GM19467 (cell line): ENCODE measurements around the gene HOXD4.

Experiments used
- ATAC-seq: cut with Tn5 transposase; IDR thresholded peaks from one replicate; pipeline ENCODE4 v1.9.1; 2021; ENCODE audit warnings: mild to moderate bottlenecking, moderate library complexity; ENCODE audit not compliant: unreplicated experiment

HOXD4 gene

DNA sequence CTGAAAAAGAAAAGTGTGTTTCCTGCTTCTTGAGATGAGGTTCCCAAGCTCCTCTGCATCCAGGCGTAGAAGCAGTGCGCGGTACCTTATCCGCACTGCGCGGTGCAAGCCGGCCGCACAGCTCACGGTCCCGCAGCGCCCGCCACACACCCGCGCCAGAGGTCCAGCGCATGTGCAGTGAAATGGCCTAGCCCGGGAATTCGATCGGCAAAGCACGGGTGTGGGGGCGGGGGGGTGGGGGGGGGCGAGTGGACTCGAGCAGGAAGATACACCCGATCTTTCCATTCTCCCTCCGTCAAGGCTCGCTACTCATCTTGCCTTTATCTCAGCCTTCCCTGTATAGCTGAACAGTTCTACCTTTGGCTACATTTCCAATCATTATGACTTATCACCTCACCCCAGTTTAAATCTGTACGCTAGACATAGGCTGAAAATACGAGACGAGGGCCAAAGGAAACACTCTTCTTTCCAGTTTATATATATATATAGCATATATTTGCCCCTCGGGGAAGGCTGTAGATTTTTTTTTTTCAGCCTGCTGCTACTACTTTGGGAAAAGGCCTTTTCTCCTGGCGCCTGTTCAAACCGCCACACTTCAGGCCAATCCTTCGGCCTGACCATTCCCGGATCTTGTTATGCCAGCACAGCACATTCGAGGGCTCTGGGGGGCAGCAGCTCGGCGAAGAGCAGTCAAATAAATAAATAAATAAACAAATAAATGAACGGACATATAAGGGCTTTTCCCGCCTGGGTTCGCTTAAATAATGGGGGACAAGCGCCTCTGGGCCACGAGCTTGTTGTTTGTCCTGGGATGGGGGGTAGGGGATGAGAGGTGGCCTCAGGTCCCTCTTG, 11.5 kb upstream of the HOXD4 start:
- no peak for ATAC-seq

GRCh38 chr2:176140513-176141317, 10.6 kb upstream of the HOXD4 start:
- peak; percentile 85 for ATAC-seq

- ATAC-seq = no peak
Measured at GRCh38 chr2:176142281-176142680, 9.1 kb upstream of the HOXD4 start.

DNA sequence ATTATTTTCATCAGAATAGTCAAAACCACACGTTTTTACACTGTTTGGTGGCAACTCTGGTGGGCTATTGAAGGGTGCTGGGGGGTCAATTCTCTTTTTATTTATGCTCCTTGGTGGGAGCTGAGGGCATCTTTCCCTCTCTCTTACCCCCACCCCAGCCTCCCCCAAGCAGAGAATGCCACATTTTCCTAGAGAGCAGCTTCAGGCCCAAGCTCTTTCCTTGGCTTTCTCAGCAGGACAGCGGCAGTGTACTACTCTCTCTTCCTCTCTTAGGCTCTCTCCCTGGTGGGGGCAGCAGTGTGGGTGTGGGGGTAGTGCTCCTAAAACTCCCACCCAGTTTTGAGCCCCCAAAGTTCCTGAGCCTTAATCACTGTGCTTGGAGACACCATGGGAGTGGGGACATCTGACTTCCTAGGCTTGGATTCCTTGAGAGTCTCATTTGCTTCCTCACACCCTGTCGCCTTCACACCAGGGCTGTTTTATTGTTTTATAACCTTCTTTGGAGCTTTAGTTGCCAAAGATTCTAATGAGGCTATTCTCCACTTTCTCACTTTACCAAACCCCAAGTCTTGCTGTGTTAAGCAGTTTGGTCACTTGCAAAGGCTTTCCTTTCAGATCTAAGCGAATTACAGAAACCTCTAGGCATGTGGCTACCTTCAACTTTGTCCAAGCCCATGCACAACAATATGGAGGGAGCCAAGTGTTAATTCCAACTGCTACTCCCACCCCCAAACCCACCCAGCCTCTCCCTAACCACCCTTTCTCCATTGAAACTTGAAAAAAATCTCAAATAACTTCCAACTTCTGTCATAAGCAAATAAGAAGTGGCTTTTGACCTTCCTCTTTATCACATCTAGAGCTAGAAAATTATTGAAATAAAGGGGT, 6.0 kb upstream of the HOXD4 start:
- no peak for ATAC-seq

DNA sequence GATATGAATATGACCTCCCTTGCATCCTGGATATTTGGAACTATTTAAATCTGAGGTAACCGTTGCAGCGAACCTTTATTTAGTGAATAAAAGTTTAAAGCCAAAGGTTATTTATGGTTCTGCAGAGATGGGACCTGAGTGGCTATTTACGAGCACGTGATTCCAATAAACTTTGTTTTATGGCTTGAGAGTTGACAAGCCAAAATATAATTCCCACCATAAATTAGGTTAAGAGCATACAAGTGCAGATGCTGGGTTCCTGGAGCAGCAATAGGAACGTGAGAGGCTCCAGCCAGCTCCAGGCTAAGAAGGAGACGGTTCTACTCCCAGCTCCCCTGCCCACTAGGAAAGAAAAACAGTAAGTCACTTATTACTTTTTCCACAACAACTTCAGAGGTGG, 5.2 kb upstream of the HOXD4 start:
- no peak for ATAC-seq

DNA sequence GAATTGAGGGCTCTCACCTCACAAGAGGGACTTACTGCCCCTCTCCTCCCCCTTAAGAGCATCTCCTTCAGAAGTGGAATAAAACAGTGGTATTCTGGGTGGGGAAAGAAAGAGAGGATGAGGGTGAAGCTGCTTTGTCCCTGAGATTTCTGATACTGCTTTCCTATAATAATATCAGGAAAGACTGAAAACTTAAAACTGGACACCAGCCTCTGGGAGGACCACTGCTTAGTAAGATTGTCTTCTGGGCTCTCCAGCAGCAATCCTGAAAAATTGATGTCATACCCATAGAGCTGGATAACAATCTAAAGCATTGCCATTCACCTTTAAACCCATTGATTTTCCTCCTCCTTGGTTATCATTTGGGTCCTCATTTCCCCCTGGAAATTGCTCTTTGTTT, 4.7 kb upstream of the HOXD4 start:
- ATAC-seq = no peak

DNA sequence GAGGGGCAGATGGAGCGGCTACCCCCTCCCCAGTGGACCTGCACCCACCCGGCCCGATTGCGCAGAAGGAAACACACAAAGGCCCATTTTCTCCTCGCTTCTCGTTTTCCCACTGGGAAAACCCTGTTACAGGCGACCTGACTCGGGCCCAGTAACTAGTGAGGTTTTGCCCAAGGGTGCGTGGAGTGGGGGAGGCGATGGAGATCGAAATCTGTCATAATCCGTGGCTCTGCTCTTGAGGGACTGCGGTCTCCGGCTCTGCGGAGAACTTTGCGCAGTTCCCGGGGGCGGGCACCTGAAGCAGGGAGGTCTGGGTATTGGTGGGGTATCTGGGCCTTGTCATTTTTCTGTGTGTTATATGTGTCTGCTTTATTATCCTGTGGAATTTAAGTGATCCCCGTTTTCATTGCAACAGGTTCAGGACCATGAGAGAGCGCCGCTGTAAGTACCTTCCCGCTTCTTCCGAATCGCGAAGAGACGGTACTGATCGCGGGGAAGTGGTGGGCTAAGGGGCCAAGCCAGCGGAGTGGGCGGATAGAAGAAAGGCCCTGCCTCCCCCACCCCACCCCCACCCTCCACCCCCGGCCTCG, 4.0 kb upstream of the HOXD4 start:
- no peak for ATAC-seq

- no peak for ATAC-seq
Measured at GRCh38 chr2:176147800-176148496, 3.4 kb upstream of the HOXD4 start.

DNA sequence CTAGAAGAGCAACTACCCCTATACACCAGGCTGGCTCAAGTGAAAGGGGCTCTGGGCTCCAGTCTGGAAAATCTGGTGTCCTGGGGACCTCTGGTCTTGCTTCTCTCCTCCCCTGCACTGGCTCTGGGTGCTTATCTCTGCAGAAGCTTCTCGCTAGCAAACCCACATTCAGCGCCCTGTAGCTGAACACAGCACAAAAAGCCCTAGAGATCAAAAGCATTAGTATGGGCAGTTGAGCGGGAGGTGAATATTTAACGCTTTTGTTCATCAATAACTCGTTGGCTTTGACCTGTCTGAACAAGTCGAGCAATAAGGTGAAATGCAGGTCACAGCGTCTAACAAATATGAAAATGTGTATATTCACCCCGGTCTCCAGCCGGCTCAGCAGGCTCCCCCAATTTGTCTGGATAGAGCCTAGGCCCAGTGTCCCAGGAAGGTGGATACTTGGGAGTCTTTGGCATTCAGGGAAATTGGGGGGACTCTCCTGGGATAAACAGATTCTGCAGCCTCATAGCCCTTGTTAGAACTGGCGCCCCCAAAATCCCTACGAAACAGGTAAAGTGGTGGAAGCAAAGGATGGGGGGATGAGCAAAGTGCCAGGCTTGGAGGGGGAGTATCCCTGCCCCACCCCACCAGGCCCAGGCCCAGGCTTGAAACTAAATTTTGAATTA, 2.5 kb upstream of the HOXD4 start:
- ATAC-seq = no peak

GRCh38 chr2:176149481-176149938, 1.8 kb upstream of the HOXD4 start:
- no peak for ATAC-seq

DNA sequence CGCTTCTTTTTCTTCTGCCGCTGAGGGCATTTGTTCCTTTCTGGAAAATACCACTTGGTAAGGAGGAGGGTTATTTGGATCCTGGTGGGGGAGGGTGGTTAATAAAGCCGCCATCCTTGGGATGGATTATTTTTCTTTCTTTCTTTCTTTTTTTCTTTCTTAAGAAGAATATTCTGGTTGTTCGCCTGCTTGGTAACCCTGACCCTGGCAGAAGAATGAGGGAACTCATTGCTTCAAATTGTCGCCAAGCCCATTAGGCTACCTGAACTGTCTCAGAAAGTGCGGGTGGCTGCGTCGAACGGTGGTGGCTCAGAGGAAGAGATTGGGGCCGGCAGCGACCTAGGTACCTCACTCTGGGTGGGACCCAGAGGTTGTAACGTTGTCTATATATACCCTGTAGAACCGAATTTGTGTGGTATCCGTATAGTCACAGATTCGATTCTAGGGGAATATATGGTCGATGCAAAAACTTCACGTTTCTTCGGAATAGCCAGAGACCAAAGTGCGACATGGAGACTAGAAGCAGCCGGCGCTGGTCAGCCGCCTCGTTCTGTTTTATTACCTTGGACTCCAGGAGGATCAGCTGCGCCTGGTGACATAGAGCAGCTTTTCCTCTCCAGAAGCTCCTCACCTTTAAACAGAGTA, 1.3 kb upstream of the HOXD4 start:
- ATAC-seq = no peak

GRCh38 chr2:176150584-176151441, 537 bp upstream of the HOXD4 start:
- no peak for ATAC-seq

DNA sequence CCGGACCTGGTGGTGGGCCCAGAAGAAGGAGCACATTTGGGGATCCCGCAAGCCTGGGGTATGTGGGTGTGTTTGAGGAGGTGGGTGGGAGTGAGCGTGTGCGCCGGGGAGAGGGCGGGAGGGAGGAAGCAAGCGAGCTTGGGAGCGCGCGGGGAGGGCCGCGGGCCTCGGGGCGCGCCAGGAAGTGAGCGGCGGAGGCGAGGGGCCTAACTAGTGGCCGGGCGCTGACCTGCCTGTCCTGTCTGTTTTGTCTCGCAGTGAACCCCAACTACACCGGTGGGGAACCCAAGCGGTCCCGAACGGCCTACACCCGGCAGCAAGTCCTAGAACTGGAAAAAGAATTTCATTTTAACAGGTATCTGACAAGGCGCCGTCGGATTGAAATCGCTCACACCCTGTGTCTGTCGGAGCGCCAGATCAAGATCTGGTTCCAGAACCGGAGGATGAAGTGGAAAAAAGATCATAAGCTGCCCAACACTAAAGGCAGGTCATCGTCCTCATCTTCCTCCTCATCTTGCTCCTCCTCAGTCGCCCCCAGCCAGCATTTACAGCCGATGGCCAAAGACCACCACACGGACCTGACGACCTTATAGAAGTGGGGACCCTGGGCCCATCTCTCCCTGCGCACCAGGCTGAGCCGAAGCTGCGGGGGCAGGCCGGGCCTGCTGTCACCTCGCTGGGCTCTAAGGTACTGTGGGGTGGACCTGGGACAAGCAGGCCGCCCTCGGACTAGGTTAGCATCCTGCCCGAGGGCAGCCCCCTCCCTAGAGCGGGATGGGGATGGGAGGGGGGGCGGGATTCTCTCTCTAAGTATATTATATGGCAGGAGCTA, 1.2 kb downstream of the HOXD4 start:
- no peak for ATAC-seq

- ATAC-seq = no peak
Measured at GRCh38 chr2:176154576-176155252, 3.4 kb downstream of the HOXD4 start.

DNA sequence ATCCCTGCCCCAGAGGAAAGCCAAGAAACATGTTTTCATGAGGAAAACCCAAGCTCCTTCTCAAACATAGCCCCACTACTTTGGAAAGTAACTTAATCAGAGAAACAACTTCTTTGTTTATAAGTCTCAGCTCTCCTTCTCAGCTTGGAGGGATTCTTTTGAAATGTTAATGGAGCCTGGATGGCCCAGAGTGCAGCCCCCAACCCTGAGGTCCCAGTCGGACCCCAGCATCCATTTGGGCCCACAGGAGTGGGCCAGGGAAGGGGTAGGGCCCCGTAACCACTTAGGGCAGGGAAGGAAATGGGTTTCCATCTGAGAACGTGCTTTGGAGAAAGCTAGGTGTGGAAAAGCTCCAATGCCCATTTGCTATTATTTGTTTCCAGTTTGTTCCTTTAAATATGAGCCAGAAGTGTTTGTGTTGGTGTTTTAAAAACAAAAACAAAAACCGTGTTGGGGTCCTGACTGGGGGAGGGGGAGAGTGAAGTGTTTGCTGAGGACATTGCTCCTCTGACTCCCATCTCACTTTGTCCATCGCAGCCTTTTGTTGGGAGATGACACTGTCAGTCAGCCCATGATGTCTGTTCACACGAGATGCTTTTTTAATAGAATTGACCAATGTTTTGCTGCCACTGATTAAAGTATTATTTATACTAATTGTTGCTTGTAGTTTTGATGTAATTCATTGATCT, 4.2 kb downstream of the HOXD4 start:
- no peak for ATAC-seq

DNA sequence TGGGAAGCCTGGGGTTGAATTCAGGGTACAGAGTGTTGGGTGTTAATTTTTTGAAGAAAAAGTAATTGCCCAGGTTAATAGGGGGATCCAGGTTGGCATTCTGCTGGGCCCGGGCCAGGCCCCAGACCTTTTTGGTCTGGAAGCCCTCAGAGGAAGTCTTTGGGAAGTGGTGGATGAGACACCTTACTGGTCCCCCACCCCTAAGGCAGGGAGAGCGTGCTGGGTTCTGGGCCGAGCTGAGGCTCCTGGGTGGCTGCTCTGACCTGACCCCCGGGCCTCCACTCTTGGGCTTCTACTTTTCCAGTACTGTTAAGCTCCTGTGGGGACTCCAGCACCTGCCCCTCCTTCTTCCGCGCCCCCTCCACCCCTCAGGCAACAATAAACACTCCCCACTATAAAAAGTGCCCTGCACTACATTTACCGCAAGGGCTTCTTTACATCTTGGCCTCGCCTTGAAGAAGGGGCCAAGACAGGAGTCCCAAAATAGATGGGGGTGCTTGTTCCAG, 5.0 kb downstream of the HOXD4 start:
- no peak for ATAC-seq
